Measurements from ENCODE around the gene LIPK.

DNA sequence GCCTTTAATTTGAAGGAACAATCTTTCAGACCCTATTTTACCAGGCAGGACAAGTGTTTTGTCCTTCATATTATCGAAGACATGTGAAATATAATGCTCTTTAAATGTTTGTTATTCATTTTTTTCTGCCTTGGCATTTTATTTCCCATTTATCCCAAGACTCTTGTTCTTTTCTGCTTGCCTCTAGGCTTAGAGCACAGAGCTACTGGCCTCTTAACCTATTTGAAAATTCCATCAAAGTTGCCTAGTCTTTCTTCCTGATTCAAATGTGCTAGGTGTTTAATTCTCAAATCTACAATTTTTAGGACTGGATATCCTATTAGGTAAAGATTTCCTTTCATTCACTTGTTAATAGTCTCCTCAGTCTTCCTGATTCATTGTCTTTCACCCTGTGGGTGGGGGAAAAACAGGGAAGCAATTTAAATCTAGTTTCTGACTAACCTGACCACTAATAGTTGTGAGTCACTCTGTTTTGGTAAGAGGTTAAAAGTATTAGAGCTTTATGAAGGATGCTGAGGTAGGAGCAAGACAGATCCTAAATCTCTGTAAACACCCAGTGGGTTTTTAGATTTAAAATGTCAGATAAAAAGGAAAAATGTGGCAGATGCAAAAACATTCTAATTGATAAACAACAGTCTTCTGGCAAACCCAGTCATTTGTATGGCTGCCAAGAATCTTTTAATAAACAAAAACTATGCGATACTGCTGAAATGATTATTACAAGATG lies 1.5 kb downstream of the LIPK start:
- no peak for TF ChIP-seq JUND (IDR thresholded peaks at IDR 0.05)
- TF ChIP-seq, protein P1, sequence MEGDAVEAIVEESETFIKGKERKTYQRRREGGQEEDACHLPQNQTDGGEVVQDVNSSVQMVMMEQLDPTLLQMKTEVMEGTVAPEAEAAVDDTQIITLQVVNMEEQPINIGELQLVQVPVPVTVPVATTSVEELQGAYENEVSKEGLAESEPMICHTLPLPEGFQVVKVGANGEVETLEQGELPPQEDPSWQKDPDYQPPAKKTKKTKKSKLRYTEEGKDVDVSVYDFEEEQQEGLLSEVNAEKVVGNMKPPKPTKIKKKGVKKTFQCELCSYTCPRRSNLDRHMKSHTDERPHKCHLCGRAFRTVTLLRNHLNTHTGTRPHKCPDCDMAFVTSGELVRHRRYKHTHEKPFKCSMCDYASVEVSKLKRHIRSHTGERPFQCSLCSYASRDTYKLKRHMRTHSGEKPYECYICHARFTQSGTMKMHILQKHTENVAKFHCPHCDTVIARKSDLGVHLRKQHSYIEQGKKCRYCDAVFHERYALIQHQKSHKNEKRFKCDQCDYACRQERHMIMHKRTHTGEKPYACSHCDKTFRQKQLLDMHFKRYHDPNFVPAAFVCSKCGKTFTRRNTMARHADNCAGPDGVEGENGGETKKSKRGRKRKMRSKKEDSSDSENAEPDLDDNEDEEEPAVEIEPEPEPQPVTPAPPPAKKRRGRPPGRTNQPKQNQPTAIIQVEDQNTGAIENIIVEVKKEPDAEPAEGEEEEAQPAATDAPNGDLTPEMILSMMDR (IDR thresholded peaks at IDR 0.05; ENCODE audit: low read depth, low read length, missing input control): no peak
- TF ChIP-seq TAF1 (conservative IDR thresholded peaks at IDR 0.05): no peak
- TF ChIP-seq RXRA (IDR thresholded peaks at IDR 0.05): no peak
- TF ChIP-seq, protein P2, sequence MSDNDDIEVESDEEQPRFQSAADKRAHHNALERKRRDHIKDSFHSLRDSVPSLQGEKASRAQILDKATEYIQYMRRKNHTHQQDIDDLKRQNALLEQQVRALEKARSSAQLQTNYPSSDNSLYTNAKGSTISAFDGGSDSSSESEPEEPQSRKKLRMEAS (IDR thresholded peaks at IDR 0.05): no peak
- TF ChIP-seq SP1 (IDR thresholded peaks at IDR 0.05): no peak
